Measurements from ENCODE around the gene DCAF17.

GRCh38 chr2:171416009-171416926, 17.8 kb upstream of the DCAF17 start:
- TF ChIP-seq, protein P1, sequence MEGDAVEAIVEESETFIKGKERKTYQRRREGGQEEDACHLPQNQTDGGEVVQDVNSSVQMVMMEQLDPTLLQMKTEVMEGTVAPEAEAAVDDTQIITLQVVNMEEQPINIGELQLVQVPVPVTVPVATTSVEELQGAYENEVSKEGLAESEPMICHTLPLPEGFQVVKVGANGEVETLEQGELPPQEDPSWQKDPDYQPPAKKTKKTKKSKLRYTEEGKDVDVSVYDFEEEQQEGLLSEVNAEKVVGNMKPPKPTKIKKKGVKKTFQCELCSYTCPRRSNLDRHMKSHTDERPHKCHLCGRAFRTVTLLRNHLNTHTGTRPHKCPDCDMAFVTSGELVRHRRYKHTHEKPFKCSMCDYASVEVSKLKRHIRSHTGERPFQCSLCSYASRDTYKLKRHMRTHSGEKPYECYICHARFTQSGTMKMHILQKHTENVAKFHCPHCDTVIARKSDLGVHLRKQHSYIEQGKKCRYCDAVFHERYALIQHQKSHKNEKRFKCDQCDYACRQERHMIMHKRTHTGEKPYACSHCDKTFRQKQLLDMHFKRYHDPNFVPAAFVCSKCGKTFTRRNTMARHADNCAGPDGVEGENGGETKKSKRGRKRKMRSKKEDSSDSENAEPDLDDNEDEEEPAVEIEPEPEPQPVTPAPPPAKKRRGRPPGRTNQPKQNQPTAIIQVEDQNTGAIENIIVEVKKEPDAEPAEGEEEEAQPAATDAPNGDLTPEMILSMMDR (IDR thresholded peaks at IDR 0.05) = peak; percentile 53 to 78 (median 56)
- no peak for TF ChIP-seq POLR2A (IDR thresholded peaks at IDR 0.05)
- TF ChIP-seq EP300 (IDR thresholded peaks at IDR 0.05) = no peak

All from ovary (tissue), 3 donors.